GM19043 (cell line): ENCODE data around the gene TMEM183A.

Experiments used
- ATAC-seq: cut with Tn5 transposase; IDR thresholded peaks from one replicate; pipeline ENCODE4 v1.9.1; 2021; ENCODE audit warnings: low read depth; ENCODE audit not compliant: unreplicated experiment

Gene TMEM183A

GRCh38 chr1:203063287-203063686 is 56.1 kb downstream of the TMEM183A start:
- no peak for ATAC-seq

- no peak for ATAC-seq
Measured at GRCh38 chr1:203065191-203065590, 58.0 kb downstream of the TMEM183A start.

GRCh38 chr1:203065986-203066385 is 58.8 kb downstream of the TMEM183A start:
- ATAC-seq = no peak

GRCh38 chr1:203066965-203067364 is 59.8 kb downstream of the TMEM183A start:
- ATAC-seq = no peak

GRCh38 chr1:203069030-203069747 is 62.0 kb downstream of the TMEM183A start:
- no peak for ATAC-seq

GRCh38 chr1:203072002-203072602 is 64.9 kb downstream of the TMEM183A start:
- ATAC-seq = no peak

GRCh38 chr1:203072911-203073310 is 65.7 kb downstream of the TMEM183A start:
- ATAC-seq = no peak

- ATAC-seq = no peak
Measured at GRCh38 chr1:203073469-203073868, 66.3 kb downstream of the TMEM183A start.
